HepG2 (cell line): ENCODE measurements around the gene IGF2BP3. TPM values are rescaled to one million over a fixed set of nuclear protein-coding genes. Genes with fewer than 3 reads are reported as not detected.

Experiments used
- KLF11 ChIP-seq: IDR thresholded peaks from 2 replicates; pipeline ENCODE4 v1.6.1; 2016; ENCODE audit warnings: missing compliant biosample characterization
- PRDM15 ChIP-seq: sonication (generic); formaldehyde crosslinking; IDR thresholded peaks from 2 replicates; pipeline ENCODE4 v1.4.0; 2020; ENCODE audit warnings: missing genetic modification reagents
- TEAD3 ChIP-seq: optimal IDR thresholded peaks from 2 replicates; pipeline ENCODE3; 2016; ENCODE audit warnings: borderline replicate concordance
- TOPORS ChIP-seq: sonication (generic); formaldehyde crosslinking; IDR thresholded peaks from 2 replicates; pipeline ENCODE4 v1.8.0; 2023; ENCODE audit warnings: mild to moderate bottlenecking, missing genetic modification reagents
- ZBTB44 ChIP-seq: sonication (generic); formaldehyde crosslinking; IDR thresholded peaks from 2 replicates; pipeline ENCODE4 v1.4.0; 2020; ENCODE audit warnings: missing genetic modification reagents
- ZBTB49 ChIP-seq: sonication (generic); formaldehyde crosslinking; IDR thresholded peaks from 2 replicates; pipeline ENCODE4 v1.4.0; 2020; ENCODE audit warnings: missing genetic modification reagents, borderline replicate concordance
- ZNF230 ChIP-seq: sonication (generic); formaldehyde crosslinking; IDR thresholded peaks from 2 replicates; pipeline ENCODE4 v1.4.0; 2020; ENCODE audit warnings: mild to moderate bottlenecking, missing genetic modification reagents
- ZNF574 ChIP-seq: sonication (generic); formaldehyde crosslinking; IDR thresholded peaks from 2 replicates; pipeline ENCODE4 v1.4.0; 2020; ENCODE audit warnings: missing genetic modification reagents
- polyA plus RNA-seq, 8 experiments: library from polyadenylated mRNA; depleted of rRNA in 3 of 8; stranded (reverse) in 7 of 8; unstranded in 1 of 8; fragments of >200 nt; fragmentation: Illumina TruSeq in 4 of 8; extraction: Trizol in 4 of 8; gene quantifications; 2 replicates each; pipeline versions ENCODE4 v1.2.1 to v1.2.3, GENCODE V29; 2011 to 2016; ENCODE audit warnings: low read depth in 4 of 8, missing spikeins in 1 of 8, mixed read lengths in 1 of 8; ENCODE audit not compliant: insufficient read depth in 1 of 8
- total RNA-seq, 5 experiments: library from RNA; depleted of rRNA; stranded (reverse); fragments of >200 nt; fragmentation: Illumina TruSeq; extraction: Trizol; gene quantifications; 2 replicates each; pipeline ENCODE4 v1.2.3, GENCODE V29; 2016; ENCODE audit warnings: low read depth in 1 of 5
- TF ChIP-seq, protein P1 (sequence below): sonication (generic); formaldehyde crosslinking; IDR thresholded peaks from 2 replicates; pipeline ENCODE4 v1.8.1; 2022; ENCODE audit warnings: mild to moderate bottlenecking, missing genetic modification reagents
- TF ChIP-seq, protein P2 (sequence below): sonication (generic); formaldehyde crosslinking; conservative IDR thresholded peaks from 2 replicates; pipeline ENCODE4 v1.8.0; 2022; ENCODE audit warnings: missing genetic modification reagents
- TF ChIP-seq, protein P3 (sequence below): sonication (generic); formaldehyde crosslinking; IDR thresholded peaks from 2 replicates; pipeline ENCODE4 v1.5.1; 2020; ENCODE audit warnings: mild to moderate bottlenecking, moderate library complexity, missing genetic modification reagents

Gene IGF2BP3
- total and polyA plus RNA-seq, 2 of the 13 experiments (the other 11 are each of a cell fraction or from before 2014, with no cell fraction given): 37.7 to 39.5 TPM

GRCh38 chr7:23294549-23295400, 175.5 kb downstream of the IGF2BP3 start (continued):
- TF ChIP-seq, protein P1, sequence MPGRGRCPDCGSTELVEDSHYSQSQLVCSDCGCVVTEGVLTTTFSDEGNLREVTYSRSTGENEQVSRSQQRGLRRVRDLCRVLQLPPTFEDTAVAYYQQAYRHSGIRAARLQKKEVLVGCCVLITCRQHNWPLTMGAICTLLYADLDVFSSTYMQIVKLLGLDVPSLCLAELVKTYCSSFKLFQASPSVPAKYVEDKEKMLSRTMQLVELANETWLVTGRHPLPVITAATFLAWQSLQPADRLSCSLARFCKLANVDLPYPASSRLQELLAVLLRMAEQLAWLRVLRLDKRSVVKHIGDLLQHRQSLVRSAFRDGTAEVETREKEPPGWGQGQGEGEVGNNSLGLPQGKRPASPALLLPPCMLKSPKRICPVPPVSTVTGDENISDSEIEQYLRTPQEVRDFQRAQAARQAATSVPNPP: no peak
- TF ChIP-seq, protein P2, sequence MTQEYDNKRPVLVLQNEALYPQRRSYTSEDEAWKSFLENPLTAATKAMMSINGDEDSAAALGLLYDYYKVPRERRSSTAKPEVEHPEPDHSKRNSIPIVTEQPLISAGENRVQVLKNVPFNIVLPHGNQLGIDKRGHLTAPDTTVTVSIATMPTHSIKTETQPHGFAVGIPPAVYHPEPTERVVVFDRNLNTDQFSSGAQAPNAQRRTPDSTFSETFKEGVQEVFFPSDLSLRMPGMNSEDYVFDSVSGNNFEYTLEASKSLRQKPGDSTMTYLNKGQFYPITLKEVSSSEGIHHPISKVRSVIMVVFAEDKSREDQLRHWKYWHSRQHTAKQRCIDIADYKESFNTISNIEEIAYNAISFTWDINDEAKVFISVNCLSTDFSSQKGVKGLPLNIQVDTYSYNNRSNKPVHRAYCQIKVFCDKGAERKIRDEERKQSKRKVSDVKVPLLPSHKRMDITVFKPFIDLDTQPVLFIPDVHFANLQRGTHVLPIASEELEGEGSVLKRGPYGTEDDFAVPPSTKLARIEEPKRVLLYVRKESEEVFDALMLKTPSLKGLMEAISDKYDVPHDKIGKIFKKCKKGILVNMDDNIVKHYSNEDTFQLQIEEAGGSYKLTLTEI: no peak
- TF ChIP-seq TOPORS (CRISPR knock-in tag) (no peak), ZBTB49 (no peak), PRDM15 (no peak), KLF11 (CRISPR knock-in tag) (no peak), ZBTB44 (CRISPR knock-in tag) (no peak), ZNF574 (CRISPR knock-in tag) (peak; percentile 36; the same call in 1 of the 2 replicates), ZNF230 (CRISPR knock-in tag) (no peak), TEAD3 (CRISPR knock-in tag) (peak; percentile 36)
- TF ChIP-seq, protein P3, sequence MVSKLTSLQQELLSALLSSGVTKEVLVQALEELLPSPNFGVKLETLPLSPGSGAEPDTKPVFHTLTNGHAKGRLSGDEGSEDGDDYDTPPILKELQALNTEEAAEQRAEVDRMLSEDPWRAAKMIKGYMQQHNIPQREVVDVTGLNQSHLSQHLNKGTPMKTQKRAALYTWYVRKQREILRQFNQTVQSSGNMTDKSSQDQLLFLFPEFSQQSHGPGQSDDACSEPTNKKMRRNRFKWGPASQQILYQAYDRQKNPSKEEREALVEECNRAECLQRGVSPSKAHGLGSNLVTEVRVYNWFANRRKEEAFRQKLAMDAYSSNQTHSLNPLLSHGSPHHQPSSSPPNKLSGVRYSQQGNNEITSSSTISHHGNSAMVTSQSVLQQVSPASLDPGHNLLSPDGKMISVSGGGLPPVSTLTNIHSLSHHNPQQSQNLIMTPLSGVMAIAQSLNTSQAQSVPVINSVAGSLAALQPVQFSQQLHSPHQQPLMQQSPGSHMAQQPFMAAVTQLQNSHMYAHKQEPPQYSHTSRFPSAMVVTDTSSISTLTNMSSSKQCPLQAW (CRISPR knock-in tag): peak; percentile 95
